H1 (cell line): ENCODE measurements around the gene TLCD3B. TPM values are rescaled to one million over a fixed set of nuclear protein-coding genes. Genes with fewer than 3 reads are reported as not detected.

Experiments used
- CTCF ChIA-PET: fragments of 300-600 bp; sonication (Branson Sonifier 250); formaldehyde crosslinking; loops from one replicate; lab custom pipeline; 2021; ENCODE audit not compliant: partially characterized antibody; lab: Charles Lee
- POLR2A ChIA-PET: fragments of 300-600 bp; sonication (Branson Sonifier 250); formaldehyde crosslinking; loops from one replicate; lab custom pipeline; 2021; ENCODE audit warnings: inconsistent platforms; ENCODE audit not compliant: partially characterized antibody; lab: Charles Lee
- DNase-seq, 2 experiments: peaks; one replicate each; pipeline versions ENCODE4 v3.0.0 to v3.0.0-alpha.2; 2010 to 2022; ENCODE audit warnings: low spot score in 2 of 2, low read depth in 1 of 2, mixed read lengths in 1 of 2
- FAIRE-seq: peaks from 2 replicates; lab custom pipeline; 2011; peaks lifted over from hg19 to GRCh38; lab: Jason Lieb, UNC
- H2AFZ ChIP-seq: 2 replicates; pipeline ENCODE4 v1.8.1; 2012; ENCODE audit warnings: low read length, inconsistent platforms
- H2AK5ac ChIP-seq: 2 replicates; pipeline ENCODE4 v1.6.1; 2013; ENCODE audit warnings: low read depth, low read length
- H2BK120ac ChIP-seq: replicated peaks from 2 replicates; pipeline ENCODE3; 2013; ENCODE audit warnings: low read depth, low read length, inconsistent platforms
- H2BK12ac ChIP-seq: 2 replicates; pipeline ENCODE4 v1.6.1; 2013; ENCODE audit warnings: low read depth, low read length
- H2BK15ac ChIP-seq: 2 replicates; pipeline ENCODE4 v1.6.1; 2013; ENCODE audit warnings: low read length
- H2BK20ac ChIP-seq: 2 replicates; pipeline ENCODE4 v1.6.1; 2013; ENCODE audit warnings: low read length
- H2BK5ac ChIP-seq: 2 replicates; pipeline ENCODE4 v1.6.1; 2013; ENCODE audit warnings: low read depth, low read length
- H3K14ac ChIP-seq: 2 replicates; pipeline ENCODE4 v1.6.1; 2013; ENCODE audit warnings: inconsistent platforms; ENCODE audit not compliant: insufficient read length
- H3K18ac ChIP-seq: 2 replicates; pipeline ENCODE4 v1.6.1; 2013; ENCODE audit warnings: low read length; ENCODE audit errors: extremely low read depth
- H3K23ac ChIP-seq: 2 replicates; pipeline ENCODE4 v1.6.1; 2013; ENCODE audit warnings: inconsistent platforms; ENCODE audit not compliant: insufficient read length
- H3K23me2 ChIP-seq: 2 replicates; pipeline ENCODE4 v1.6.1; 2013; ENCODE audit warnings: low read depth, low read length
- H3K27ac ChIP-seq: 2 replicates; pipeline ENCODE4 v1.6.1; 2011; ENCODE audit warnings: low read depth, low read length, inconsistent platforms
- H3K27me3 ChIP-seq, 4 experiments: replicated peaks in 1 of 4; 1 replicate in 1 of 4; 2 replicates in 3 of 4; pipeline versions ENCODE4 v1.6.1 to v1.8.1; 2011 to 2013; ENCODE audit warnings: low read length in 3 of 4, mild to moderate bottlenecking in 3 of 4, inconsistent platforms in 2 of 4, mixed read lengths in 2 of 4, moderate library complexity in 1 of 4; ENCODE audit not compliant: control insufficient read depth in 3 of 4, insufficient read depth in 3 of 4; ENCODE audit errors: extremely low read depth in 1 of 4
- H3K36me3 ChIP-seq, 4 experiments: 2 replicates each; pipeline versions ENCODE4 v1.6.1 to v1.8.1; 2011 to 2013; ENCODE audit warnings: mild to moderate bottlenecking in 4 of 4, low read length in 3 of 4, moderate library complexity in 2 of 4, control low read depth in 1 of 4, inconsistent platforms in 1 of 4; ENCODE audit not compliant: insufficient read depth in 4 of 4, control insufficient read depth in 2 of 4
- H3K4ac ChIP-seq: replicated peaks from 2 replicates; pipeline ENCODE3; 2013; ENCODE audit warnings: low read length, low read depth, mixed read lengths, inconsistent platforms; ENCODE audit not compliant: insufficient read length
- H3K4me1 ChIP-seq, 4 experiments: replicated peaks in 1 of 4; 1 replicate in 1 of 4; 2 replicates in 3 of 4; pipeline versions ENCODE4 v1.6.1 to v1.8.1; 2011 to 2013; ENCODE audit warnings: low read length in 3 of 4, inconsistent platforms in 2 of 4, mixed read lengths in 1 of 4; ENCODE audit not compliant: insufficient read depth in 4 of 4, control insufficient read depth in 3 of 4
- H3K4me2 ChIP-seq, 2 experiments: 2 replicates each; pipeline versions ENCODE4 v1.6.1 to v1.8.1; 2011 to 2013; ENCODE audit warnings: low read depth in 2 of 2, low read length in 2 of 2, control low read depth in 1 of 2, inconsistent platforms in 1 of 2, mild to moderate bottlenecking in 1 of 2; ENCODE audit not compliant: insufficient read depth in 1 of 2
- H3K4me3 ChIP-seq, 4 experiments: fragments of 200-600, 300-600 bp in 1 of 4; sonication (generic), shearing (Covaris generic), sonication (Bioruptor Twin) in 1 of 4; 2 replicates each; pipeline versions ENCODE4 v1.5.1 to v1.8.1; 2011 to 2016; ENCODE audit warnings: low read length in 4 of 4, low read depth in 3 of 4, control low read depth in 2 of 4, inconsistent platforms in 2 of 4, mild to moderate bottlenecking in 2 of 4, mixed read lengths in 1 of 4, moderate library complexity in 1 of 4; ENCODE audit not compliant: insufficient read depth in 2 of 4; ENCODE audit errors: extremely low read depth in 1 of 4
- H3K56ac ChIP-seq: replicated peaks from 2 replicates; pipeline ENCODE3; 2013; ENCODE audit warnings: low read depth, mild to moderate bottlenecking, mixed read lengths, low read length, inconsistent platforms; ENCODE audit not compliant: insufficient read length
- H3K79me1 ChIP-seq: 2 replicates; pipeline ENCODE4 v1.6.1; 2013; ENCODE audit warnings: low read depth, low read length, control low read depth
- H3K79me2 ChIP-seq, 2 experiments: 2 replicates each; pipeline versions ENCODE4 v1.6.1 to v1.8.1; 2012 to 2013; ENCODE audit warnings: low read length in 2 of 2, mild to moderate bottlenecking in 2 of 2, inconsistent platforms in 1 of 2; ENCODE audit not compliant: insufficient read depth in 2 of 2, control insufficient read depth in 1 of 2
- H3K9ac ChIP-seq, 4 experiments: replicated peaks in 1 of 4; 1 replicate in 1 of 4; 2 replicates in 3 of 4; pipeline versions ENCODE4 v1.6.1 to v1.8.1; 2011 to 2013; ENCODE audit warnings: low read depth in 3 of 4, low read length in 3 of 4, control low read depth in 2 of 4, mild to moderate bottlenecking in 2 of 4, moderate library complexity in 2 of 4, inconsistent platforms in 1 of 4; ENCODE audit errors: extremely low read depth in 1 of 4
- H3K9me3 ChIP-seq, 2 experiments: 2 replicates each; pipeline versions ENCODE4 v1.6.1 to v1.8.1; 2012 to 2013; ENCODE audit warnings: mild to moderate bottlenecking in 2 of 2, moderate library complexity in 2 of 2, control low read depth in 1 of 2, inconsistent platforms in 1 of 2, low read depth in 1 of 2, low read length in 1 of 2, mixed read lengths in 1 of 2; ENCODE audit not compliant: insufficient read depth in 2 of 2
- H4K20me1 ChIP-seq, 2 experiments: replicated peaks in 1 of 2; 2 replicates each; pipeline versions ENCODE3 to v1.8.1; 2011 to 2013; ENCODE audit warnings: inconsistent platforms in 2 of 2, low read length in 2 of 2, mild to moderate bottlenecking in 1 of 2; ENCODE audit not compliant: insufficient read depth in 2 of 2, control insufficient read depth in 1 of 2
- H4K5ac ChIP-seq: 2 replicates; pipeline ENCODE4 v1.6.1; 2013; ENCODE audit warnings: low read length, low read depth, mixed read lengths, inconsistent platforms; ENCODE audit not compliant: insufficient read length
- H4K8ac ChIP-seq: 2 replicates; pipeline ENCODE4 v1.8.0; 2013; ENCODE audit warnings: mild to moderate bottlenecking, moderate library complexity, low read length, inconsistent platforms; ENCODE audit not compliant: insufficient read depth; ENCODE audit errors: extremely low read depth
- H4K91ac ChIP-seq: replicated peaks from 2 replicates; pipeline ENCODE3; 2013; ENCODE audit warnings: low read length, mixed read lengths, inconsistent platforms; ENCODE audit not compliant: insufficient read length
- CBX8 ChIP-seq: fragments of 300-800, 300-1000 bp; sonication (generic); IDR thresholded peaks from 2 replicates; pipeline ENCODE4 v1.7.1; 2016; ENCODE audit warnings: low read depth, low read length, borderline replicate concordance
- CHD1 ChIP-seq: IDR thresholded peaks from 2 replicates; pipeline ENCODE4 v1.6.1; 2012; ENCODE audit warnings: low read depth, low read length, improper control_type of control experiment
- E2F6 ChIP-seq: IDR thresholded peaks from 2 replicates; pipeline ENCODE4 v1.6.1; 2012; ENCODE audit warnings: inconsistent platforms
- SIRT6 ChIP-seq: IDR thresholded peaks from one replicate; pipeline ENCODE4 v1.7.1; 2012; ENCODE audit warnings: low read length, inconsistent platforms
- SUZ12 ChIP-seq: fragments of 200-600 bp; sonication (generic); IDR thresholded peaks from 2 replicates; pipeline ENCODE4 v1.6.1; 2012; ENCODE audit warnings: mild to moderate bottlenecking, inconsistent platforms, low read length, moderate library complexity, mixed read lengths
- TCF12 ChIP-seq: IDR thresholded peaks from 2 replicates; pipeline ENCODE4 v1.6.1; 2011; ENCODE audit warnings: low read depth, mild to moderate bottlenecking, low read length
- WGBS, 2 experiments: shearing (Covaris generic) in 1 of 2; methylation state at CpG; one replicate each; pipeline versions ENCODE4 v1.1.6 to v1.1.7; 2013 to 2015; ENCODE audit warnings: low lambda C conversion rate in 2 of 2, mixed read lengths in 2 of 2, inconsistent platforms in 1 of 2, low coverage in 1 of 2, missing lambda C conversion rate in 1 of 2; ENCODE audit not compliant: insufficient replicate concordance in 2 of 2, insufficient coverage in 1 of 2, insufficient read length in 1 of 2; ENCODE audit errors: extremely low coverage in 1 of 2, missing lambda C conversion rate in 1 of 2; 5-methylcytosine and 5-hydroxymethylcytosine counted together
- polyA plus RNA-seq, 7 experiments: library from polyadenylated mRNA; depleted of rRNA in 3 of 7; stranded (reverse) in 5 of 7; unstranded in 2 of 7; fragments of >200 nt in 5 of 7; fragments of 200-250 nt in 2 of 7; gene quantifications; 1 replicate in 5 of 7; 2 replicates in 1 of 7; 4 replicates in 1 of 7; pipeline versions ENCODE4 v1.2.1 to v1.2.3, GENCODE V29; 2011 to 2013; ENCODE audit warnings: missing spikeins in 2 of 7, mixed read lengths in 2 of 7
- total RNA-seq: library from RNA; stranded (reverse); fragmentation: NEBNext Ultra II Directional; extraction: Animal tissue kit (Norgen Biotek cat#: 25700); gene quantifications from 2 replicates; pipeline ENCODE4 v1.2.1, GENCODE V29; 2021

TLCD3B gene
- total and polyA plus RNA-seq, 2 of the 8 experiments (the other 6 are each of a cell fraction or from before 2014, with no cell fraction given) = 15.2 to 26.9 TPM

GRCh38 chr16:30051518-30051917, 20.4 kb upstream of the TLCD3B start:
- H3K18ac ChIP-seq = no peak overlapping the region
- H4K5ac ChIP-seq = no peak overlapping the region
- 77% methylated on average over 3 of the region's 3 CpGs; no CpG with 5 or more reads in 1 of the 2 experiments for WGBS, 2 experiments
- H2AFZ ChIP-seq = no peak overlapping the region
- no peak overlapping the region for H4K91ac ChIP-seq
- no peaks in the 10 kb centered on the region for H3K79me1 ChIP-seq
- H3K56ac ChIP-seq = no peak overlapping the region
- H2BK5ac ChIP-seq = no peak overlapping the region
- H3K9me3 ChIP-seq = no peaks in the 10 kb centered on the region
- 0 out of 2 replicates have a peak overlapping the region, but pooled peaks have one; percentile 95 for H2AK5ac ChIP-seq
- H3K36me3 ChIP-seq = no peaks in the 10 kb centered on the region
- H2BK120ac ChIP-seq = no peak overlapping the region
- peaks cover 6% of the 10 kb centered on the region for H3K23me2 ChIP-seq
- H3K14ac ChIP-seq = no peak overlapping the region
- ChIA-PET CTCF (interaction anchor here (0.8 to 6.1 kb wide), 5 partner anchors 10 to 42 kb away, joined by 3 to 23 read pairs (median 3); partner anchors contain the start of gene TLCD3B), POLR2A (interaction anchor here (7.6 kb wide), 1 partner anchor 15 kb away, joined by 88 read pairs; the partner anchor contains the start of gene ALDOA)
- TF ChIP-seq SUZ12 (no peak), CBX8 (no peak), E2F6 (no peak), SIRT6 (no peak), CHD1 (no peak), TCF12 (no peak)
- H2BK15ac ChIP-seq = no peak overlapping the region
- FAIRE-seq (no peak), DNase-seq (no peak)
- no peaks in the 10 kb centered on the region for H4K20me1 ChIP-seq
- H3K27me3 ChIP-seq = peaks cover 0 to 5% (median 2%) of the 10 kb centered on the region in 4 experiments; a peak in 2 of 7 replicates
- peak overlapping the region; percentile 62; the same call in 1 of the 2 replicates for H2BK12ac ChIP-seq
- no peak overlapping the region for H3K4me3 ChIP-seq
- no peak overlapping the region for H3K23ac ChIP-seq
- peaks cover 0 to 4% (median 2%) of the 10 kb centered on the region in 4 experiments; a peak in 3 of 7 replicates for H3K4me1 ChIP-seq
- no peaks in the 10 kb centered on the region for H3K79me2 ChIP-seq
- H3K27ac ChIP-seq = no peak overlapping the region
- H2BK20ac ChIP-seq = no peak overlapping the region
- no peak overlapping the region for H3K9ac ChIP-seq
- no peak overlapping the region for H3K4ac ChIP-seq
- H4K8ac ChIP-seq = no peak overlapping the region; the same call in 1 of the 2 replicates
- H3K4me2 ChIP-seq = no peak overlapping the region
